PC-3 (cell line): Measurements from ENCODE around the gene TMED9.

Source experiments
- CTCF ChIP-seq: fragments of 300-600 bp; sonication (generic); conservative IDR thresholded peaks from 2 replicates; pipeline ENCODE4 v1.5.1; 2017; ENCODE audit warnings: antibody characterized with exemption, low read depth, mild to moderate bottlenecking, low read length
- EZH2 ChIP-seq: fragments of 300-600 bp; sonication (generic); IDR thresholded peaks from one replicate; pipeline ENCODE4 v1.6.1; 2017; ENCODE audit warnings: antibody characterized with exemption, mild to moderate bottlenecking, low read length; ENCODE audit not compliant: unreplicated experiment
- EZH2phosphoT487 ChIP-seq: fragments of 300-600 bp; sonication (generic); IDR thresholded peaks from 2 replicates; pipeline ENCODE4 v1.6.1; 2018; ENCODE audit warnings: mild to moderate bottlenecking, antibody characterized with exemption, low read length, borderline replicate concordance

DNA sequence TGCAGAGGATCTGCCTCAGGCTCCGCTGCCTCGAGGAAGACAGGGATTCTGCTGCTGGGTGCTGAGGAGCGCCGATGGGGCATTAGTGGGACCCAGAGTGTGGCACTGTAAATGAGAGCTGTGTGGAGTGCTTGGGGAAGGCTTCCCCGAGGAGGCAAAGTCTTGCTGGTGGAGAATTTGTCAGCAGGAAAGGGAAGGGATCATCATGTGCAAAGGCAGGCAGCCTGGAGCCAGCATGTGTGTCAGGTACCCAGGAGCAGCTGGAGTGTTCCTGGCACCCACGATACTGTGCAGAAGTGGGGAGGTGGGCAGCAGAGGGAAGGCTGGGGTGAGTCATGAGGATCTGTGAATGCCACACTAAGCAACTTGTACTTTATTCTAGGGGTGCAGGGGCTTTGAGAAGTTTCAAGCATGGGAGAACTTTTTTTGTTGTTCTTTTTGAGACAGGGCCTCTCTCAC, 20.2 kb downstream of the TMED9 start:
- TF ChIP-seq CTCF = no peak
- no peak for TF ChIP-seq EZH2phosphoT487
- TF ChIP-seq EZH2 = no peak
